HG03139 (cell line): ENCODE results near the gene CHST12.
"Not testable (repeated sequence)": the region's sequence is repeated elsewhere in the genome, so short reads cannot be mapped to it uniquely, and the experiment has no call there.

Experiments used
- ATAC-seq: cut with Tn5 transposase; IDR thresholded peaks from one replicate; pipeline ENCODE4 v1.9.1; 2021; ENCODE audit not compliant: unreplicated experiment

Gene CHST12

GRCh38 chr7:2453849-2454248 is 50.4 kb downstream of the CHST12 start:
- ATAC-seq = not testable (repeated sequence)

- no peak for ATAC-seq
These were observed 56.3 kb downstream of the CHST12 start for GRCh38 chr7:2459674-2460073.

GRCh38 chr7:2460188-2460587 is 56.8 kb downstream of the CHST12 start:
- ATAC-seq = no peak

GRCh38 chr7:2460641-2461040 is 57.2 kb downstream of the CHST12 start:
- no peak for ATAC-seq

- no peak for ATAC-seq
These were observed 58.0 kb downstream of the CHST12 start for GRCh38 chr7:2461268-2462026.

- no peak for ATAC-seq
These were observed 59.3 kb downstream of the CHST12 start for GRCh38 chr7:2462731-2463130.

GRCh38 chr7:2465928-2466327 is 62.5 kb downstream of the CHST12 start:
- ATAC-seq = no peak

- ATAC-seq = no peak
These were observed 63.3 kb downstream of the CHST12 start for GRCh38 chr7:2466675-2467074.

GRCh38 chr7:2468227-2468626 is 64.8 kb downstream of the CHST12 start:
- ATAC-seq = no peak

- not testable (repeated sequence) for ATAC-seq
These were observed 66.2 kb downstream of the CHST12 start for GRCh38 chr7:2469460-2470203.

GRCh38 chr7:2470204-2471021 is 67.0 kb downstream of the CHST12 start:
- no peak for ATAC-seq

- ATAC-seq = no peak
These were observed 67.6 kb downstream of the CHST12 start for GRCh38 chr7:2471022-2471329.

GRCh38 chr7:2471396-2471795 is 68.0 kb downstream of the CHST12 start:
- no peak for ATAC-seq

- no peak for ATAC-seq
These were observed 69.3 kb downstream of the CHST12 start for GRCh38 chr7:2472739-2473138.

- ATAC-seq = no peak
These were observed 70.2 kb downstream of the CHST12 start for GRCh38 chr7:2473496-2474180.

GRCh38 chr7:2474224-2474623 is 70.8 kb downstream of the CHST12 start:
- no peak for ATAC-seq

GRCh38 chr7:2474813-2475677 is 71.6 kb downstream of the CHST12 start:
- ATAC-seq = no peak

- ATAC-seq = no peak
These were observed 72.2 kb downstream of the CHST12 start for GRCh38 chr7:2475678-2476015.

GRCh38 chr7:2476298-2476697 is 72.9 kb downstream of the CHST12 start, which contains the start of gene GRIFIN:
GRIFIN (minus strand) TSS chr7:2476398; CDS start chr7:2476383, 15 bp downstream.
- no peak for ATAC-seq

- ATAC-seq = no peak
These were observed 73.5 kb downstream of the CHST12 start for GRCh38 chr7:2476776-2477446.
